Femur (tissue), 1 donor: ENCODE data around the gene PITRM1.
"Not testable (repeated sequence)": the region's sequence is repeated elsewhere in the genome, so short reads cannot be mapped to it uniquely, and the experiment has no call there.

Source experiments
- DNase-seq: peaks from one replicate; pipeline ENCODE4 v3.0.0-alpha.2; 2017

Gene PITRM1

DNA sequence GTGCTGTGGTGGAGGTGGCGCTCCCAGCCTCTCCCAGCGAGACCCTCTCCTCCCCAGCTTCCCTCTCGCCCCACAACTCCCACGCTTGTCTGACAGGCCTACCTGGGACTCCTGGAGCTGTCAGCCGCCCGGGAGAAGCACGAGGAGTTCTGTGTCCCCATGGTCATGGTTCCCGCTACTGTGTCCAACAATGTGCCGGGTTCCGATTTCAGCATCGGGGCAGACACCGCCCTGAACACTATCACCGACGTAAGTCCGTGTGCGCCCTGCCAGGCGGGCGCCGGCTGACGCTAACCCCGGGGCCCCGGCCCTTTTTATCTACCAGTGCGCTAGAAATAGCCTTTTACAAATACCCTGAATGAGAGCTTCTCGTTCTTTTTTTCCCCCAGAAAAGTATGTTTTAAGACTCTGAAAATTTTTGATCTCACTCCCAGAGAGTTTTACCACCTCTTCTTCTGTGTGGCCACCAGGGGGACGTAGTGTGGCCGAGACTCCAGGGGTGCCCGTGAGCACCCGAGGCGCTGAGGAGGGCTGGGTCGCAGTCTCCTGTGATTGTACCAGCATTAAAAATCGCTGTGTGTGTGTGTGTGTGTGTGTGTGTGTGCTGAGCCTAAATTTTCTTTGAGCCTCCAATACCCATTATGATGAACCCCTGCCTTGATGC is 52.7 kb downstream of the PITRM1 start:
- DNase-seq = no peak

DNA sequence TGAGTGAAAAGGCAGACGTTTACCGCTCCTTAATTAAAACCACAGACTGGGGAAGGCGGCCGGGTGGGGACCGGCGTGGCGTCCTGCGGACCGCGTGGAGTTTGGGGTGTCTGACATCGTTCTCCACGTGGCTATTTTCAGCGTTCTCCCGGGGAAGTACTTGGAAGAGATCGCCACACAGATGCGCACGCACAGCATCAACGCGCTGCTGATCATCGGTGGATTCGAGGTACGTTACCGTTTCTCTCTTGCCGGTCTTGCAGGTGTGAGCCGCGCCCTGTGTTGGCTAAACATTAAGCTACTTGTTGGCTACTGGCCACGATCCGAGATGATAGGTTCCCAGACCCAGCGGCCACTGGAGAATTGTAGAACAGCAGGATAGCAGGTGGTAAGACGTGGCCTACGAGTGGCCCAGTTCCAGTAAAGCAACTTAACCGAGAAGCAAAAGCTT is 53.9 kb downstream of the PITRM1 start:
- no peak for DNase-seq

DNA sequence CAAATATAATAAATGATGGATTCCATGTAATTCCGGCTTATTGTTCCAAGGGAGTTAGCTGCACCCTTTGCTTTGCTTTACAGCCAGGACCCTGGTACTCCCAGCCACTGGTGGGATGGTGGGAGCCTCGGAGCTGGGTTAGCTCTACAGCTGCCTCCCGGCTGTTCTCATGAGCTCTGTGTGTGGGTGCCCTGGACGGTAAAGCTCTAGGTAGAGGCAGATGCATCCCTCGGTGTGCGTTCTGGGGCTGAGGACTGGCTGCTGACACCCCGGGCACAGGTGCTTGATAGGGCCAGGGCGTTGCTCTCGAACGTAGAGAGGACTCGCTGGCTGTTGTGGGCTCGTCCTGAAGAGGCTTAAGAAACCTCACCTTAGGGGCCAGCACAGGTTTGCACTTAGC is 55.1 kb downstream of the PITRM1 start:
- no peak for DNase-seq

DNA sequence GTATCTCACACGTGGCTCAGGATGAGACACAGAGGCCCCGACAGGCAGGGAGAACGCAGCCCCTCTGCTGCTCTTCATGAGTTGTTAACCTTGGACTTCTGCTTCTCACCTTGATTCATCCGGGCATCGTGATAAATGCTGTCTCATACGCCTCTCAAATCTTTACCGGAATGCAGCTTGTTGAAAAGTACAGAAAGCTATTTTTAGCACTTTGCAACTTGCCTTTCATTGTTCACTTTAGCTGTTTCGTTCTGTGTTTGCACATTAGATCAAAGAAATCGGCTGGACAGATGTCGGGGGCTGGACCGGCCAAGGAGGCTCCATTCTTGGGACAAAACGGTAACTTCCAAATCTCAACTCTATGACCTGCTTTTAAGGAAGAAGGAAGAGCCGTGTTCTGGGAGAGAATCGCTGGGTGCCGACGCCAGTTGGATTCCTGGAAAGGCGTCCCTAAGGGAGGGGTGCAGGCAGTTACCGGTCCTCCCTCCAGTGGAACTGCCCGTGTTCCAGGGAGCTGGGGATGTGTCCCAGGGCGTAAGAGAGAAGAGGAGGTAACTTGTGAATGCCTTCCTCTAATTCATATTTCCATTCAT is 56.0 kb downstream of the PITRM1 start:
- DNase-seq = no peak

DNA sequence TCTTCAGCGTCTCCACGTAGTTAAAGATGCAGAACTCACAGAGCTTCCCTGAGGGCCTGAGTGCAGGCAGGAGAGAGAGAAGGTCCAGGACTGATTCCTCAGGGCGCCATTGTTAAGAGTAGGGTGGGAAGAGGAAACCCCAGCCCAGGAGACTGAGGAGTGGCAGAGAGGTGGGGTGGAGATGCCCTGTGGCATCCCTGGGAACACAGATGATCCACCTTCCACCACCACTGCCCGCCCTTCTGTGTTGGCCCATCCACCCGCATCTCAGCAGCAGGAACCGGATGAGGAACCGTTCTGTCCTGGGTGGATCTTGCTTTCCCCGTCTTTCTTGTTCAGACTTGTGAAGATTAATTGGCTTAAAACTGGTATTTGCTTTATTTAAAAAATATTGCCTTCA is 56.9 kb downstream of the PITRM1 start:
- no peak for DNase-seq

DNA sequence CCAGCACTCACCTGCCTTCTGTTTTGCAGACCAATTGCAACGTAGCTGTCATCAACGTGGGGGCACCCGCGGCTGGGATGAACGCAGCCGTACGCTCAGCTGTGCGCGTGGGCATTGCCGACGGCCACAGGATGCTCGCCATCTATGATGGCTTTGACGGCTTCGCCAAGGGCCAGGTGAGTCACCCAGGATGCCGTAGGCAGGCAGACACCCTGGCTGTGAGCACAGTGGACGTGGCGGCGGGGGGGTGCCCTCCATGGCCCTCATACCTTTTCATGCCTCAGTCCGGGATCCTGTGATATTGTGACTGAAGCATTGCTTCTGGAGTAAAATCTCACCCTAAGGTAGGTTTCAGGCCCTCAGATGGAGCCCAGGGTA is 59.2 kb downstream of the PITRM1 start:
- DNase-seq = no peak

DNA sequence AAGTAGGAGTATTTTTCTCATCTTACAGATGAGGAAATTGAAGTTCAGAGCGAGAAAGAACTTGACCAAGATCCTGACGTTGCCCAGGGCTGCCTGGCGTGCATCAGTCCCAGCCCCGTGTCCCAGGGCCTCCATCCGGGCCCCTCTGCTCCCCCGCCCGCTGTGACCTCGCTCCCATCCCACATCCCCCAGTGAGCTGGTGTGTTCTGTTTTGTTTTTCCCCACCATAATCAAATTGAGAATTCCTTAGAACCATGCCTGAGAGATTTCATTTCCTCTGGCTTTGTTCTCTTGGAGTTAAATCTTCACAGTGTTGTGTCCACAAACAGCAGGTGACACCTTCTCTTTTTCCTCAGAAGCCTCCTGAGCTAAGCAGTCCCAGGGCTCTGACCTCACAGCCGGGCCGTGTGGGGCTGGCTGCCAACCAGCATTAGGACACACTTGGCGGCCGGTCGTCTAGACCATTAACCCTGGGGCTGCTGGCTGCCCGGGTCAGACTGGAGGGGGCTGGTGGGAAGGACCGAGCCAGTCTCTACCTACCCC is 60.9 kb downstream of the PITRM1 start:
- no peak for DNase-seq

DNA sequence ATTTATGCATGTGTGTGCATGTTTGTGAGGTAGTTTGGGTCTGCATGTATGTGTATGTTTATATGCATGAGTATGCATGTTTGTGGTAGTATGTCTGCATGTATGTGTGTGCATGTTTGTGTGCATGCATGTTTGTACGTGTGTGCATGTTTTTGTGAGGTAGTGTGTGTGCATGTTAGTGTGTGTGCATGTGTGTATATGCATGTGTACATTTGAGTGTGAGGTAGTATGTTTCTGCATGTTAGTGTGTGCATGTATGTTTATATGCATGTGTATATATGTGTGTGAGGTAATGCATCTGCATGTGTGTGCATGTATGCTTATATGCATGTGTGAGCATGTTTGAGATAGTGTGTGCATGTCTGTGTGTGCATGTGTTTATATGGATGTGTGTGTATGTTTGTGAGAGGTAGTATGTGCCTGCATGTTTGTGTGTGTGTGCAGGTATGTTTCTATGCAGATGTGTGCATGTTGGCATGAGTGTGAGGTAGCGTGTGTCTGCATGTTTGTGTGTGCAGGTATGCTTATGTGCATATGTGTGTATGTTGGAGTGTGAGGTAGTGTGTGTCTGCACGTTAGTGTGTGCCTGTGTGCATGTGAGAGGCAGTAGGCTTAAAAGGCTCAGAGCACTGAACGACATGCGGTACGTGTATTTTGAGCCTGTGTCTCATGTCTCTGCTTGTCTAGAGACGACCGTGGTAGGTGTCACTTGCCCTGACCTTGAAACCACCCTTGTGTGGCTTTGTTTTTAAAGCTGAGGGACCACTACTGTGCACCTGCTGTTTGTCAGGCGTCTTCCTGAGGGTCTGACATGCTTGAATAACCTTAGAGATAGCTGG is 61.6 kb downstream of the PITRM1 start:
- no peak for DNase-seq

DNA sequence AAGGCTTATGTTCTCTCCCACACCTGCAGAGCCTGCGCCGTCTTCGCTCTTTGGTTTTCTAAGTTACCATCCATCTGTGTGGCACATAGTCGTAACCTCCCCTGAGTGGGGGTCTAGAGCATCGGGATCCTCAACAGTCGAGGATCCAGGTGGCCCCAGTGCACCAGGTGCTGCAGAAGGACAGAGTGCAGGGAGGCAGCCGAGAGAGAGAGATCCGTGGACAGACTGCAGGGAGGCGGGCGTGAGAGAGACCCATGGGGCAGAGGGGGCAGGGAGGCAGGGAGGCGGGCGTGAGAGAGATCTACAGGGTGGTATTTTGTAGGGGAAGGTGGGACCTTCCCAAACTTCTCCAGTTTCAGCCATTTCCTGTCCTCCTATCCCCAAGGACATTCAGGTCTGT is 62.9 kb downstream of the PITRM1 start:
- no peak for DNase-seq

DNA sequence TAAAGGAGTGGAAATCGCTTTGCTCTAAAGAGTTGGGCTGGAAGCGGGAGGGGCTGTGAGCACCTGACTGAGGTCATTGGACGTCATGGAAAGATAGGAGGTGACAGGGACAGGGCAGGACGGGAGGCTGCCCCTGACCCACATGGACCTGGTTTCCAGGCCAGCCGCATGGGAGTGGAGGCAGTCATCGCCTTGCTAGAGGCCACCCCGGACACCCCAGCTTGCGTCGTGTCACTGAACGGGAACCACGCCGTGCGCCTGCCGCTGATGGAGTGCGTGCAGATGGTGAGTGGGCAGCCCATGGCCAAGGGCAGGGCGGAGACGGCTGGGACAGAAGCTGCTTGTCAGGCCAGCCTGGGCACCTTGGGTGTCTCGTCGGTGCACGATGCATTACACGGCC is 63.4 kb downstream of the PITRM1 start:
- DNase-seq = no peak

DNA sequence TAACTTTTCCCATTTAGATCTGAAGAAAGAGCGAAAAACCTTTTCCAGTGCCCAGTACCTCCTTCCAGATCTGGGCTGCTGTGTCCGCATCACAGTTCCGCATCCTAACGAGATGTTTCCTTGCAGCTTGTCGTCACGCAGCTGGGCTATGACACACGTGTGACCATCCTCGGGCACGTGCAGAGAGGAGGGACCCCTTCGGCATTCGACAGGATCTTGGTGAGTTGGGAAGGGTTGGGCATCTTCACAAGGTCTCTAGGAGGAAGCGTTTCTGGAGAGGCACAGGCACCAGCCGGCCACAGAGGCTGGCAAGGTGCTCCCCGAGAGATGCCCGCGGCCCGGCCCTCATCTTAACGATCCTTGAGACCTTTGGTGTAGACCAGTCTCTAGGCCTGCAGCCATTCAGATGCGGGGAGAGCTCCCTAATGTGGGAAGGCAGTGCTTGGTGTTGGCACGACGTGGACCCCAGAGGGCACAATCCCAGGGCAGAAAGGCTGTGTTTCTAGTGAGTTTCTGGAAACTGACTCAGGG is 63.9 kb downstream of the PITRM1 start:
- no peak for DNase-seq

DNA sequence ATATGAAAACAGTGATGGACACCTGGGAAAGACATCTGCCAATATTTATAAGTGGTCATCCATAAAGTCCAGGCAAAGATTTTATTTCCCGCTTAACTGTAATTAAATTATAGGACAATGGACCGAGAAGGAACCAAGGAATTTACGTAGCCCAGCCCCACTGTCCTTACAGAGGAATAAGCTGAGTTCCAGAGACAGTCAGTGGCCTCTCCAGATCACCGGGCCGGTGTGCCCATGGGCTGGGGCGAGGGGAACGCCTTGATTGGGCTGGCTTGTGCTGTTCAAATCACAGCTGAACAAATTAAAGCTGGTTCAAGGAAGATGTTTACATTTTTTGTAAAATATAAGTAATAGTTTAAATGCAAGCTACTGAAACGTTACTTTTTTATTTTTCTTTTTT is 64.5 kb downstream of the PITRM1 start:
- no peak for DNase-seq

DNA sequence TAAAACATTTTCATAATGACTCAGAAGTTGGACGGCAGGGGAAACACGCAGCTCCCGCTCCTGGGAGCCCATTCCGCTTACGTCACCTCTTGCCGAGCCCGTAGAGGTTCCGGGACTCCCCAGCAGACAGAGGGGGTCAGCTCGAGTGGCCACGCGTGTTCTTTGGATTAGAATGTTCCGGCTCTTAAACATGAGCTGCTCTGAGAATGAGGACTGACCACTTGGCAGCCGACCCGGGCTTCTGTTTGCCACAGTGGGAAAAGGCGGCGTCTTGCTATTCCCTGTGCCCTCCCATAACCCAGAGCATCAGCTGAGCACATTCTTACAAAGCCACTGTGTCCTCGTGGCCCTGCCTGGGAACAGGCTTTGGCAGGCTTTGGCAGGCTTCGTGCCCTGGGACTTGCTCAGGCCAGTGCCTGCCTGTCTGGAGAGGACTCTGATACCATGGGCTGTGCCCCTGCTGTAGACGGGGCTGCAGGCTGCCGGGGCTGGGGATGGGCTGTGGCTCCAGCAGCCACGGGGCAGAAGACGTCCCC is 65.1 kb downstream of the PITRM1 start:
- DNase-seq = peak; percentile 86

DNA sequence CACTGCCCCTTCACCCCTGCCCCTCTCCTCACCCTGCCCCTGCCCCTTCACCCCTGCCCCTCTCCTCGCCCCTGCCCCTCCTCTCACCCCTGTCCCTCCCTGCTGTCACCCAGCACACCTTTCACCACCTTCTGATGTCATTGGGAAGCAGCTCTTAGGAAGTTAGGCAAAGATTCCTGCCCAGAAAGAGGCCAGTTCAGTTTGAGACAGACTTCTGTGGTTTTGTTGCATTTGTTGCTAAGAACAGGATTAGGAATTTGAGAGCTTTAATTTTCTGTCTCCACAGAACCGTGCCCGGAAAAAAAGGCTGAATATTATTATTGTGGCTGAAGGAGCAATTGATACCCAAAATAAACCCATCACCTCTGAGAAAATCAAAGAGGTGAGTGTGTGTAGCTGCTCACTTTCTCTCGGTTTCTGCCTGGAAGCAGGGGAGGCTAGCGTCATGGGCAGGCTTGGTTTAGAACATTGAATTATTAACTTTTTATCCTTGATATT is 65.6 kb downstream of the PITRM1 start:
- no peak for DNase-seq

DNA sequence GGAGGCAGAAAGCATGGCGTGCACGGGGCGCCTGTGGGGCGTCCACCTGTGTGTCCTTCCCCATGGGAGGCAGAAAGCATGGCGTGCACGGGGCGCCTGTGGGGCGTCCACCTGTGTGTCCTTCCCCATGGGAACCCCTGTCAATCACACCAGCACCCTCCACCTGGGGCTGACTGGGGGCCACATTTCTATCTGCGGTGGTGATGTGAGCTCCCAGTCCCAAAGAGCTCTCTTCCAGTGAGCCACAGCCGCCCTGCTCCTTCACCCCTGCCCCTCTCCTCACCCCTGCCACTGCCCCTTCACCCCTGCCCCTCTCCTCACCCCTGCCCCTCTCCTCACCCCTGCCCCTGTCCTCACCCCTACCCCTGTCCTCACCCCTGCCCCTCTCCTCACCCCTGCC is 66.3 kb downstream of the PITRM1 start:
- not testable (repeated sequence) for DNase-seq

DNA sequence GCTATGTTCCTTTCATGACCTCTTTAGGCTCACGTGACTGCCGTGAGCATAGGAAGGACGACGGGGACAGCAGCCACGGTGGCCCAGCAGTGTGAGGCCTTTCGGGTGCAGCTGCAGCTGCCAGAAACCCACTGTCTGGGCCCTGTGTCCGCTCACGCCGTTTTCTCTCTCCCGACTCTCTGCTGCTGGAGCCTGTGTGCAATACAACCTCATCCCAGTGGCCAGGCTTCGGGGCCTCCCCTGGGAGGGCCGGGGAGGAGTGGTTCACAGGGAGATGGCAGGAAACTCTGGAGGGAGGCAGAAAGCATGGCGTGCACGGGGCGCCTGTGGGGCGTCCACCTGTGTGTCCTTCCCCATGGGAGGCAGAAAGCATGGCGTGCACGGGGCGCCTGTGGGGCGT is 66.7 kb downstream of the PITRM1 start:
- DNase-seq = no peak

DNA sequence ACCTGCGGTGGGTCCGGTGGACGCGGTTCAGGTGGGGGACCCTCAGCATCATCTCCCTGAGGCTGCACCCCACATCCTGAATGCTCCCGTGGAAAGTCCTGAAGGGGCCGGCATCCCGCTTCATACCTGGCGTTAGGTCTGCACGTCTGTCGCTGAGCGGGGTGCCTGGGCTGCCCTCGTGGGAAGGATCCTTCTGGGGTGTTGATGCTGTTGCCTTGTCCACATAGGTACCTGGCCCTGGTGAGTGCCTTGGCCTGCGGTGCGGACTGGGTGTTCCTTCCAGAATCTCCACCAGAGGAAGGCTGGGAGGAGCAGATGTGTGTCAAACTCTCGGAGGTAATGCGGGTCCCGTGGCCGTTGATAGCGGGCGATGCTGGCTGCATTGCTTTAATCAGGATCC is 67.4 kb downstream of the PITRM1 start:
- no peak for DNase-seq

DNA sequence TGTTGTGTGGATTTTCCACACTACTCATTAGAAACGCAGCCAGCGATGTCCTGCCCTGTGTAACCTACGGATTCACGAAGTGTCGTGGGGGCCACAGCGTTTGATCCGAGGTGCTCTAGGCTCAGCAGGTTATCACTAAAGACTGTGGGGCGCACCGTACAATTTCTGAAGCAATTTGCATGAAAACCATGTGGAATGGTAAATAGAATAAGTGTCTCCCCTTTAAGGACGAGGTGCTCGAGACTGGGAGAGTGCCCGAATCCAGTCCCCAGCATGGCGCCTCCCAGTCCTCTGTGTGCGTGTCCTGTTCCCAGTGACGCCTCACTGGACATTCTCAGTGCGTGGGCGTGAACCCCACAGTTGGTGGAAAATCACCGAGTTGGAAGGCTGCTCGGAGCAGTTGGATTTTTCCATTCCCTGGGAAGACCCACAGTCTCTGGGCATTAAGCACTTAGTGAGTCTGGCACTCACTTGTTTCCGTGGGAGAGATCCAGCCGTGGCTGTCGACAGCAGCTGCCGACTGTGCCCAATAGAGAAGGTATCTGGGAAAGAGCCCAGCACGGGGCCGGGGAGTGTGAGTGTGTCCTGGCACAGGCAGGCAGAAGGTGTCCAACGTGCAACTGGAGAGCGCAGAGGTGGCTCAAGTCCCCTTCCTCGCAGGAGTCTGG is 68.2 kb downstream of the PITRM1 start:
- DNase-seq = peak; percentile 68

DNA sequence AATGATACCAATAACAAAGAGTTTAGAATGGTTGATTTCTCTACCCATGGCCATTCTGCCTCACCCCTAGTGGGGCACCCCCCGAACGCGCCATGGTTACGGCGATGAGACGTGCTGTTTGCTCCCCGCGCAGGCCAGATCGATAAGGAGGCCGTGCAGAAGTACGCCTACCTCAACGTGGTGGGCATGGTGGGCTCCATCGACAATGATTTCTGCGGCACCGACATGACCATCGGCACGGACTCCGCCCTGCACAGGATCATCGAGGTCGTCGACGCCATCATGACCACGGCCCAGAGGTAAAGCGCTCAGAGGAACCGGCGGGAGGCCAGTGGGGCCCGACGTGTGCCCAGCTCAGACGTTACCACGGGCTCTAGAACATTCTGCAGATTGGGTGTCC is 68.9 kb downstream of the PITRM1 start:
- no peak for DNase-seq

DNA sequence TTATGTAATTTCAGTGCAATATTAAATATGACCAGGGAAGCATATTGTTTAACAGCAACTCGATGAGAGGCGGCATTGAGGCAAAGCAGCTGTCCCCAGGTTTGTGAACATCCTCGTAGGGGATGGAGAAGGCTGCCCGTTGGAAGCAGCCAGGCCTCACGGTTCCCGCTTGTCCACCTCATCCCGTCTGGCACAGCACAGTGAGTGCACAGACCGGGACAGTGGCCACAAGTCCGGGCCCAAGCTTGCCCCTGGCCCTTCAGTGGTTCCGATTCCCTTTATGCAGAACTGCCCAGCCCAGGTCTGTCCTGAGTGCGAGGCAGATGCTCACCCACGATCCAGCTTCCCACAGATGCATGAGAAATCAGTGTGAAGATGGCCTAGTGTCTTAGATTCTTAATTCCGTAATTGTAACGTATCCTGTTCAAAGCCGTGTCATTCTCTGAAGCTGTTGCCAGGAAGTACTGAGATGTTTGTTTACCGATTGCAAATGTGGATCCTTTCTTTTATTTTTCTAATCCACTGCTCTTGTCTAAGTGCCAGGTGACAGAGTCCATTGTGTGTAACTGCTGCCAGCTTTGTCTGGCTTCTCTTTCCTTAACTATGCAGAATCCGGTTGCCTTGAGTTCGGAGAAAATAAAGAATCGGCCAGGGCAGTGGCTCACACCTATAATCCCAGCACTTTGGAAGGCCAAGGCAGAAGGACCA is 69.7 kb downstream of the PITRM1 start:
- no peak for DNase-seq

DNA sequence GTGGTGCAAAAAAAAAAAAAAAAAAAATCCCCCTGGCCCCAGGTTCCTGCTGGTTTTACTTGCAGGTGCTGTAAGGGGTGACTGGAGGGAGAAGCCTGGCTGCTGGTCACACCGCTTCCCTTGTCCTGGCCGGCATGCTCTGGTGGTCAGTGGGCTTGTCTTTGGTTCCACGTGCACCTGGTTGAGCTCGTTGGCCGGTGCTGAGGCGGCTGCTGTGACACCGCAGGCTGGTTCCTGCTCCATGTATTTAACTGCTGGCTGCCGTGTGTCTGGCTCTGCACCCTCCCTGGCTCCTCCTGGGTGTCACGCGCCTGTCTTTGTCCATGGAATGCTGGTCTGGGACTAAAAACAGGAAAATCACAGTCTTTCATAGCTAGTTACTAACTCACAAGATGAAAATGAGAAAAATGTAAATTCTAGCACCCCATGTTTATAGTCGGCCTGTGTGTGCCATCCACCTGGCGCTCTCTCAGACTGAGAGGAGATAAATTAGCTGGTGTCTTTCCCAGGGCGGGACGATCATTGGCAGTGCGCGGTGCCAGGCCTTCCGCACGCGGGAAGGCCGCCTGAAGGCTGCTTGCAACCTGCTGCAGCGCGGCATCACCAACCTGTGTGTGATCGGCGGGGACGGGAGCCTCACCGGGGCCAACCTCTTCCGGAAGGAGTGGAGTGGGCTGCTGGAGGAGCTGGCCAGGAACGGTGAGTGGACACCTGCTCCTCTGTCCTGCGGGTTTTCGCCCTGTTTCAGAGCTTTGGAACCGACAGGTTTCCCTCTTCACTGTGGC is 71.5 kb downstream of the PITRM1 start:
- DNase-seq = no peak
